ENCODE results near the gene TMEM89. TPM values are rescaled to one million over a fixed set of nuclear protein-coding genes. Genes with fewer than 3 reads are reported as not detected.
A peak's percentile ranks its signal among the peaks of the same experiment; 100 is the strongest.

Gene TMEM89
- total and polyA plus RNA-seq, 7 donors: not detected

DNA sequence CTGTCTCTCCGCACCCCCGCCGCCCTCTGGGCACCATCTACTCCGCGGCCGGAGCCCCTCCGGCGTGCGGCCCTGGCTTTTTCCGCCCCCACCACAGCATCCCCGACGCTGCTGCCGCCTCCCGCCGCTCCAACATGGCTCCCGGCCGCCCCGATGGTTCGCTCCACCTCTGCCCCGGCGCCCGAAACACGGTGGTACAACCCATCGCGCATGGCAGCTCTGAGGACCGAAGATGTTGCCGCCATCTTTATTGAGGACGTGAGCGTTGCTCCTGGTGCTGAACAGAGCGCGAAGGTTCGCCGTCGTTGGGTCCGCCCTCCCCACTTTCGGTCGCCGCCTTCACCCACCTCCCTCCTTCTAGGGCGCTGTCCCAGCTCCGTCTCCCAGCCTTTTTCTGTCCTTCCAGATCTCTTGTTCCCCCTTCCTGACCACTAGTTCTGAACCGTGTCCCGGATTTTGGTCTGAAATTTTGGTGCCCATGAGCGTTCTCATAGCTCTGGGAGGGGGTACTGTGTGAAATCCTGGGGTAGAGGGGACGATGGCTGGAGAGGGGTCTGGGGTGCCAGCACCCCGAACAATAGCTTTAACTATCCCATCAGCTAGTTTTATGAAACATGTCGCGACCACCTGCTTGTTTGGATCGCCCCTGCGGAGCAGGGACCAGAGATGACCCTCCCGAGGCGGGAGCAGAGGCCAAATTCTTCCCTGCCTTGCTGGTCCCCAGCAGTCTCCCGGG lies 41.4 kb upstream of the TMEM89 start, which contains the start of gene CELSR3:
TSS of gene CELSR3 (minus strand) at position 134 of the 736 bp plus-strand sequence. CDS start 252 bp downstream, outside the sequence.
- peak; percentile 47 to 61 for DNase-seq
- H3K4me3 ChIP-seq: peak within 1 kb of the TSS; percentile 63
- TF ChIP-seq, protein P1, sequence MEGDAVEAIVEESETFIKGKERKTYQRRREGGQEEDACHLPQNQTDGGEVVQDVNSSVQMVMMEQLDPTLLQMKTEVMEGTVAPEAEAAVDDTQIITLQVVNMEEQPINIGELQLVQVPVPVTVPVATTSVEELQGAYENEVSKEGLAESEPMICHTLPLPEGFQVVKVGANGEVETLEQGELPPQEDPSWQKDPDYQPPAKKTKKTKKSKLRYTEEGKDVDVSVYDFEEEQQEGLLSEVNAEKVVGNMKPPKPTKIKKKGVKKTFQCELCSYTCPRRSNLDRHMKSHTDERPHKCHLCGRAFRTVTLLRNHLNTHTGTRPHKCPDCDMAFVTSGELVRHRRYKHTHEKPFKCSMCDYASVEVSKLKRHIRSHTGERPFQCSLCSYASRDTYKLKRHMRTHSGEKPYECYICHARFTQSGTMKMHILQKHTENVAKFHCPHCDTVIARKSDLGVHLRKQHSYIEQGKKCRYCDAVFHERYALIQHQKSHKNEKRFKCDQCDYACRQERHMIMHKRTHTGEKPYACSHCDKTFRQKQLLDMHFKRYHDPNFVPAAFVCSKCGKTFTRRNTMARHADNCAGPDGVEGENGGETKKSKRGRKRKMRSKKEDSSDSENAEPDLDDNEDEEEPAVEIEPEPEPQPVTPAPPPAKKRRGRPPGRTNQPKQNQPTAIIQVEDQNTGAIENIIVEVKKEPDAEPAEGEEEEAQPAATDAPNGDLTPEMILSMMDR (IDR thresholded peaks at IDR 0.05): no peak
- no peak within 1 kb of the TSS for H3K27ac ChIP-seq
- 0 to 1% (median 1%) methylated on average over 46 to 52 of the region's 52 CpGs for WGBS, 3 donors
- H3K4me1 ChIP-seq: peaks cover 19% of the 10 kb centered on the region
- intact Hi-C loops (cut with DNase I): no loop called here
- H3K27me3 ChIP-seq (ENCODE audit: insufficient read depth in 3 of 3, low read length in 2 of 3): peaks cover 0 to 47% (median 20%) of the 10 kb centered on the region in 3 donors
- peak in 1 of 4 donors; percentile 21 for ATAC-seq
- H3K9me3 ChIP-seq: no peaks in the 10 kb centered on the region
- H3K36me3 ChIP-seq (ENCODE audit: insufficient read depth in 1 of 2, low read depth in 1 of 2): no peaks in the 10 kb centered on the region

DNA sequence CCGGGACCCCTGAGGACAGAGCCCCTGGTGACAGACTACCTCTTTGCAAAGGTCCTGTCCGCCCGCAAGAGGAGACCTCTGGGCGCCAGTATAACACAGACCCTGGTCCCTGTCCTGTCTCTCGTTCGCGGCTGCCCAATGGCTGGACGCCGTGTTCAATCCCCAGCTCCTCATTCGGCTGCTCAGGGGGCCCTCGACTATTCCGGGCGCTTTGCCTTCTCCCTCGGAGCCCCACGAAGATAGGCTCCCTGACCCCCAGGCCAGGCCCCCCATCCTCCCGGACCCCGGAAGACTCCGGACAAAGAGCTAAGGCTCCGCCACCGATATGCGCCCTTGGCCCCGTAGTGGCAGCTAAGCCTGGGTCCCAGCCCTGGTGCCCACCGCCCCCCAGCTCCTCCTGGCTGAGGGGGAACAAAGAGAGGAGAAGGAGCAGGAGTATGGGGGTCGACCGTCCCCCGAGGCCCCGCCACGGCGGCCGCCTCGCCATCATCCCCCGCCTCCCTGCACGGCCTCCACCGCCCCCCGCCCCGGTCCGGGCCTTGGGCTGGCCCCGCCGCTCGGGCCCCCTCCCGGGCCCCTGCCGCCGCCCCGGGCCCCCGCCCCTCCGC lies 40.7 kb upstream of the TMEM89 start:
- H3K36me3 ChIP-seq (ENCODE audit: insufficient read depth in 1 of 2, low read depth in 1 of 2): no peaks in the 10 kb centered on the region
- DNase-seq (no peak), ATAC-seq (no peak)
- H3K9me3 ChIP-seq: no peaks in the 10 kb centered on the region
- no peak overlapping the region for H3K27ac ChIP-seq
- intact Hi-C loops (cut with DNase I): no loop called here
- TF ChIP-seq, protein P1 (IDR thresholded peaks at IDR 0.05): no peak
- H3K27me3 ChIP-seq (ENCODE audit: insufficient read depth in 3 of 3, low read length in 2 of 3): peaks cover 0 to 47% (median 21%) of the 10 kb centered on the region in 3 donors
- WGBS, 3 donors: 2 to 4% (median 3%) methylated on average over 24 to 46 of the region's 46 CpGs
- no peak overlapping the region for H3K4me3 ChIP-seq
- peaks cover 19% of the 10 kb centered on the region for H3K4me1 ChIP-seq

DNA sequence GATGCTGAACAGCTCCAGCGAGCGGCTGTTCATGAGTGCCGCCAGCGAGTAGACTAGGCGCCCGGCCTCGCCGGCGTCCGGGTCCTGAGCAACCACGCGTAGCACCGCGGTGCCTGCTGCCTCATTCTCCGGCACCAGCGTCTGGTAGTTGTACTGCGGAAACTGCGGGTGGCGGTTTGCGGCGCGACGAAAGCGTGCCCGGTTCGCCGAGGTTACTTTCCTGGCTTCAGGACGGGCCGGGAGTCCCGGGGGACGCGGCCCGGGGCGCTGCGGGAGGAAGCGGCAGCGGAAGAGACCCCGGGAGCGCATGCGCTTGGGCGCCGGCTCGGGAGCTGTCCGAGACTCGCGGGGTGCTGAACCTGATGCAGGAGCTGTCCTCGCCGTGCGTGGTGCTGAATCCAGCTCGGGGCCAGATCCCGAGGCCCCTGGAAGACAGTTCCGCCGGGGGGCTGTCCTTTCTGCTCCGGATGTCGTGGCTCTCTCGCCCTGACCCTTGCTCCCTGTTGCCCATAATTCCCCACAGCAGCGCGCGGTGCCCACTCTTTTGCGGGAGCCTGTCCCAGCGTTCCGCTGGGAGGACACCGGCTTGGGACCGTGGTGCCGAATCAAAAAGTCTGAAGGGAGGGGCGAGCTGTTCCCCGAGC lies 40.1 kb upstream of the TMEM89 start:
- peak; percentile 57 to 82 for DNase-seq
- H3K4me1 ChIP-seq: peaks cover 19% of the 10 kb centered on the region

GRCh38 chr3:48660800-48661400 lies 39.3 kb upstream of the TMEM89 start:
- WGBS, 3 donors: 52 to 62% (median 58%) methylated on average over 61 of the region's 61 CpGs
- H3K27me3 ChIP-seq (ENCODE audit: insufficient read depth in 3 of 3, low read length in 2 of 3): peaks cover 0 to 47% (median 21%) of the 10 kb centered on the region in 3 donors

More for the DNA sequence above, 40.1 kb upstream of the TMEM89 start:
- Histone ChIP-seq H3K4me3 (peak overlapping the region; percentile 52), H3K9me3 (no peaks in the 10 kb centered on the region), H3K27me3 (ENCODE audit: insufficient read depth in 3 of 3, low read length in 2 of 3) (peaks cover 0 to 47% (median 21%) of the 10 kb centered on the region in 3 donors), H3K27ac (no peak overlapping the region), H3K36me3 (ENCODE audit: insufficient read depth in 1 of 2, low read depth in 1 of 2) (no peaks in the 10 kb centered on the region)
- WGBS, 3 donors: 1 to 2% (median 1%) methylated on average over 59 to 67 of the region's 67 CpGs
- TF ChIP-seq, protein P1 (IDR thresholded peaks at IDR 0.05): no peak
- ATAC-seq: peak; percentile 66 to 77 (median 76)
- intact Hi-C loops (cut with DNase I): no loop called here

More at GRCh38 chr3:48660800-48661400, 39.3 kb upstream of the TMEM89 start:
- H3K4me3 ChIP-seq: peak overlapping the region; percentile 52
- no peak overlapping the region for H3K27ac ChIP-seq
- TF ChIP-seq, protein P1 (IDR thresholded peaks at IDR 0.05): no peak
- no peaks in the 10 kb centered on the region for H3K9me3 ChIP-seq
- intact Hi-C loops (cut with DNase I): no loop called here
- DNase-seq (peak in 1 of 2 donors; percentile 48), ATAC-seq (no peak)
- no peaks in the 10 kb centered on the region for H3K36me3 ChIP-seq (ENCODE audit: insufficient read depth in 1 of 2, low read depth in 1 of 2)
- H3K4me1 ChIP-seq: peaks cover 19% of the 10 kb centered on the region

Measured in psoas muscle (tissue), 8 donors.